WI38 (cell line): ENCODE measurements around the gene GABARAPL1.
"Not testable (repeated sequence)": the region's sequence is repeated elsewhere in the genome, so short reads cannot be mapped to it uniquely, and the experiment has no call there.

Experiments
- H3K4me3 ChIP-seq: 2 replicates; pipeline ENCODE4 v1.5.1; 2011; ENCODE audit warnings: low read depth, mild to moderate bottlenecking, control low read depth, low read length
- CTCF ChIP-seq: IDR thresholded peaks from 2 replicates; pipeline ENCODE4 v1.5.1; 2012; ENCODE audit warnings: low read depth, mild to moderate bottlenecking, control low read depth, low read length

Gene GABARAPL1

GRCh38 chr12:10213168-10214135, 775 bp downstream of the GABARAPL1 start:
- TF ChIP-seq CTCF: no peak
- H3K4me3 ChIP-seq: peak overlapping the region; percentile 94

GRCh38 chr12:10214136-10214894, 1.6 kb downstream of the GABARAPL1 start:
- peak overlapping the region; percentile 94 for H3K4me3 ChIP-seq
- TF ChIP-seq CTCF: no peak

GRCh38 chr12:10214895-10215267, 2.2 kb downstream of the GABARAPL1 start:
- TF ChIP-seq CTCF: no peak
- peak overlapping the region; percentile 94 for H3K4me3 ChIP-seq

- no peak for TF ChIP-seq CTCF
- H3K4me3 ChIP-seq: peak overlapping the region; percentile 94
These were observed 2.8 kb downstream of the GABARAPL1 start for GRCh38 chr12:10215436-10215835.

GRCh38 chr12:10215946-10216345, 3.3 kb downstream of the GABARAPL1 start:
- not testable (repeated sequence) for H3K4me3 ChIP-seq

GRCh38 chr12:10218021-10218420, 5.3 kb downstream of the GABARAPL1 start:
- no peak overlapping the region for H3K4me3 ChIP-seq
- no peak for TF ChIP-seq CTCF

- H3K4me3 ChIP-seq: no peak overlapping the region
- TF ChIP-seq CTCF: no peak
These were observed 7.9 kb downstream of the GABARAPL1 start for GRCh38 chr12:10220398-10221077.
